Lung (tissue), 12 donors: ENCODE measurements around the gene SNCAIP. TPM values are rescaled to one million over a fixed set of nuclear protein-coding genes. Genes with fewer than 3 reads are reported as not detected.

ENCODE experiments used
- ATAC-seq: fragments of 200-7000 bp; cut with Tn5 transposase; one replicate; pipeline ENCODE4 v1.9.1; 2020; ENCODE audit warnings: moderate number of reproducible peaks; ENCODE audit not compliant: insufficient read depth, low FRiP score
- DNase-seq, 3 donors: peaks; one replicate each; pipeline ENCODE4 v3.0.0-alpha.2; 2013 to 2017
- H3K27ac ChIP-seq, 2 donors: one replicate each; pipeline ENCODE4 v1.5.1; 2013; ENCODE audit warnings: mild to moderate bottlenecking in 2 of 2, moderate library complexity in 2 of 2, control low read depth in 1 of 2, inconsistent platforms in 1 of 2, low read depth in 1 of 2, low read length in 1 of 2
- H3K27me3 ChIP-seq, 3 donors: one replicate each; pipeline ENCODE4 v1.5.1; 2013; ENCODE audit warnings: low read length in 2 of 3; ENCODE audit not compliant: control insufficient read depth in 3 of 3, insufficient read depth in 3 of 3
- H3K36me3 ChIP-seq, 4 donors: one replicate each; pipeline ENCODE4 v1.5.1; 2013; ENCODE audit warnings: low read length in 4 of 4, mild to moderate bottlenecking in 1 of 4, moderate library complexity in 1 of 4; ENCODE audit not compliant: control insufficient read depth in 4 of 4, insufficient read depth in 4 of 4
- H3K4me1 ChIP-seq, 5 donors: one replicate each; pipeline ENCODE4 v1.5.1; 2013; ENCODE audit warnings: low read length in 5 of 5, mild to moderate bottlenecking in 2 of 5, moderate library complexity in 1 of 5; ENCODE audit not compliant: control insufficient read depth in 5 of 5, insufficient read depth in 5 of 5
- H3K4me3 ChIP-seq: one replicate; pipeline ENCODE4 v1.5.1; 2013; ENCODE audit warnings: mild to moderate bottlenecking, control low read depth, moderate library complexity
- H3K9ac ChIP-seq, 2 donors: one replicate each; pipeline ENCODE4 v1.5.1; 2013; ENCODE audit warnings: low read length in 2 of 2, control low read depth in 1 of 2; ENCODE audit not compliant: insufficient read depth in 1 of 2
- H3K9me3 ChIP-seq, 4 donors: one replicate each; pipeline ENCODE4 v1.5.1; 2013; ENCODE audit warnings: low read length in 3 of 4, mild to moderate bottlenecking in 1 of 4, moderate library complexity in 1 of 4; ENCODE audit not compliant: control insufficient read depth in 4 of 4, insufficient read depth in 3 of 4
- WGBS, 2 donors: extraction: QIAGEN DNeasy Blood & Tissue Kit; methylation state at CpG; one replicate each; pipeline ENCODE4 v1.1.7; 2013; 5-methylcytosine and 5-hydroxymethylcytosine counted together
- polyA plus RNA-seq, 2 donors: library from polyadenylated mRNA; stranded (reverse); fragments of 200-250 nt; gene quantifications; one replicate each; pipeline ENCODE4 v1.2.1, GENCODE V29; 2013
- total RNA-seq, 2 donors: library from RNA; depleted of rRNA in 1 of 2; stranded (reverse); fragments of >200 nt in 1 of 2; gene quantifications; one replicate each; pipeline ENCODE4 v1.2.1, GENCODE V29; 2014 to 2021
- TF ChIP-seq, protein P1 (sequence below): IDR thresholded peaks from 2 replicates; pipeline ENCODE4 v1.5.1; 2012; ENCODE audit warnings: mild to moderate bottlenecking; ENCODE audit errors: control extremely low read depth, extremely low read depth
- donor health status: control.
- donor health status: control.
- donor health status: Bipolar disorder and iron deficiency.
- donor health status: healthy.
- donor health status: DM: yes; HTN: yes; CAD: no.

SNCAIP gene
- total and polyA plus RNA-seq, 4 donors: 1.4 to 25.7 (median 4.7) TPM

- TF ChIP-seq, protein P1, sequence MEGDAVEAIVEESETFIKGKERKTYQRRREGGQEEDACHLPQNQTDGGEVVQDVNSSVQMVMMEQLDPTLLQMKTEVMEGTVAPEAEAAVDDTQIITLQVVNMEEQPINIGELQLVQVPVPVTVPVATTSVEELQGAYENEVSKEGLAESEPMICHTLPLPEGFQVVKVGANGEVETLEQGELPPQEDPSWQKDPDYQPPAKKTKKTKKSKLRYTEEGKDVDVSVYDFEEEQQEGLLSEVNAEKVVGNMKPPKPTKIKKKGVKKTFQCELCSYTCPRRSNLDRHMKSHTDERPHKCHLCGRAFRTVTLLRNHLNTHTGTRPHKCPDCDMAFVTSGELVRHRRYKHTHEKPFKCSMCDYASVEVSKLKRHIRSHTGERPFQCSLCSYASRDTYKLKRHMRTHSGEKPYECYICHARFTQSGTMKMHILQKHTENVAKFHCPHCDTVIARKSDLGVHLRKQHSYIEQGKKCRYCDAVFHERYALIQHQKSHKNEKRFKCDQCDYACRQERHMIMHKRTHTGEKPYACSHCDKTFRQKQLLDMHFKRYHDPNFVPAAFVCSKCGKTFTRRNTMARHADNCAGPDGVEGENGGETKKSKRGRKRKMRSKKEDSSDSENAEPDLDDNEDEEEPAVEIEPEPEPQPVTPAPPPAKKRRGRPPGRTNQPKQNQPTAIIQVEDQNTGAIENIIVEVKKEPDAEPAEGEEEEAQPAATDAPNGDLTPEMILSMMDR: no peak
- H3K9me3 ChIP-seq: no peaks in the 10 kb centered on the region
- peaks cover 0 to 31% (median 0%) of the 10 kb centered on the region in 5 donors for H3K4me1 ChIP-seq
- H3K27ac ChIP-seq: no peak overlapping the region
- DNase-seq: no peak
- H3K27me3 ChIP-seq: no peaks in the 10 kb centered on the region
- no peak overlapping the region for H3K9ac ChIP-seq
- ATAC-seq: no peak
- 78 to 89% methylated on average over 1 of the region's 1 CpG for WGBS, 2 donors
- no peak overlapping the region for H3K4me3 ChIP-seq
- H3K36me3 ChIP-seq: no peaks in the 10 kb centered on the region
These were observed 92.8 kb downstream of the SNCAIP start for GRCh38 chr5:122404653-122405362.

DNA sequence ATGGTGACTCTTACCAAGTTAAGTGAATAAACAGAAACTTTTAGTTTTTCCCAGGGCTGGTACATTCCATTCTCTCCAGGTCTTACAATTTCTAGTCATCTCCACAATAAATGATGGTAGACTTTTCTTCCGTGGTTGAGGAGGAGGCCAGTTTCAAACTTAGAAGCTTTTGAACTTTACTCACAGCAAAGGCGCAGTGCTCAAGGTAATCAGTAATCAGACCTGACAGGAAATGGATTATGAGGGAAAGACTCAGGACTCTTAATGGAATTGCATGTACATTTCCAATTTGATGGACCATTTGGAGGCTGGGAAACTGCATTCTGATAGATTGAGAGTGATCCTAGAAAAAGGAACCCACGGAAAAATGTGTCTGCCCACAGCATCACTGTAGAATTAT, 93.7 kb downstream of the SNCAIP start:
- WGBS, 2 donors: 95 to 96% methylated on average over 3 of the region's 3 CpGs
- DNase-seq (no peak), ATAC-seq (no peak)
- no peaks in the 10 kb centered on the region for H3K27me3 ChIP-seq
- H3K4me1 ChIP-seq: peaks cover 0 to 26% (median 0%) of the 10 kb centered on the region in 5 donors
- H3K4me3 ChIP-seq: no peak overlapping the region
- no peak overlapping the region for H3K9ac ChIP-seq
- no peak overlapping the region for H3K27ac ChIP-seq
- TF ChIP-seq, protein P1: no peak
- no peaks in the 10 kb centered on the region for H3K9me3 ChIP-seq
- H3K36me3 ChIP-seq: no peaks in the 10 kb centered on the region

DNA sequence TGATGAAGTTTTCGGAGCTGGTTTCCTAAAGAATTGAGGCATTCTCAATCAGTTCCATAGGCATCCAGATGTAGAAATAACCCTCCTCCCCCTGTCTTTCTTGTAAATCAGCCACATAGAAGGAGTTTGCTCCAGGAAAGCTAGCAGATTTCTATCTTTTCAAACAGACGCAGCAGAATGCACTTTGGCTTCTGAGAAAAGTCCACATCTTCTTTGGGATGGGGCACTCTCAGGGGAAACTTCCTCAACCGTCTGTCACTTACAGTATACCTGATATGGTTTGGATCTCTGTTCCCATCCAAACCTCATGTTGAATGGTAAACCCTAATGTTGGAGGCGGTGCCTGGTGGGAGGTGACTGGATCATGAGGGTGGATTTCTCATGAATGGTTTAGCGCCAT, 94.1 kb downstream of the SNCAIP start:
- H3K9me3 ChIP-seq: no peaks in the 10 kb centered on the region
- DNase-seq (no peak), ATAC-seq (no peak)
- H3K4me1 ChIP-seq: peaks cover 0 to 23% (median 0%) of the 10 kb centered on the region in 5 donors
- H3K27ac ChIP-seq: no peak overlapping the region
- 93% methylated on average over 5 of the region's 5 CpGs for WGBS, 2 donors
- TF ChIP-seq, protein P1: no peak
- no peak overlapping the region for H3K4me3 ChIP-seq
- H3K9ac ChIP-seq: no peak overlapping the region
- H3K27me3 ChIP-seq: no peaks in the 10 kb centered on the region
- no peaks in the 10 kb centered on the region for H3K36me3 ChIP-seq
